ENCODE data around the gene TBC1D4.
"Not testable (repeated sequence)": the region's sequence is repeated elsewhere in the genome, so short reads cannot be mapped to it uniquely, and the experiment has no call there.

The TBC1D4 gene

GRCh38 chr13:75355609-75356008, 126.4 kb downstream of the TBC1D4 start:
- no peak for DNase-seq

DNA sequence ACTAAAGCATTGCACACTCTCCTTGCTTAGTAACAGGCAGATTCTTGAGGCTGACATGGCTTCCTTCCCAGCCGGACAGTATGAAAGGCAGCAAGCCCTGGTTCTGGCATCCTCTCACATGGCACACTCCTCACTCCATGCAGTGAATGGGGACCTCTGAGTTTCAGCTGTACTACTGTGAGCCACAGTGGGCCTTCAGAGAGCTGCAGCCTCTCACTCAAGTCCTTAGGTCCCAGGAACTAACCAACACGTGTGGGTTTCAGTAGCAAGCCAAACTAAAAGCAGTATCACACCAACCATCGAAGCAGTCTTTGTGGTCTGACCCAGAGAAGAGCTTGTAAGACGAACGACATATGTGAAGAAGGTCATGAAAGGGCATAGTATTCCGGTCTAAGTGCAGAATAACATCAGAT, 128.2 kb downstream of the TBC1D4 start:
- DNase-seq, result no peak

GRCh38 chr13:75352641-75353327, 129.2 kb downstream of the TBC1D4 start:
- no peak for DNase-seq

GRCh38 chr13:75351538-75351937, 130.4 kb downstream of the TBC1D4 start:
- DNase-seq, result not testable (repeated sequence)

GRCh38 chr13:75347925-75348324, 134.0 kb downstream of the TBC1D4 start:
- no peak for DNase-seq

DNA sequence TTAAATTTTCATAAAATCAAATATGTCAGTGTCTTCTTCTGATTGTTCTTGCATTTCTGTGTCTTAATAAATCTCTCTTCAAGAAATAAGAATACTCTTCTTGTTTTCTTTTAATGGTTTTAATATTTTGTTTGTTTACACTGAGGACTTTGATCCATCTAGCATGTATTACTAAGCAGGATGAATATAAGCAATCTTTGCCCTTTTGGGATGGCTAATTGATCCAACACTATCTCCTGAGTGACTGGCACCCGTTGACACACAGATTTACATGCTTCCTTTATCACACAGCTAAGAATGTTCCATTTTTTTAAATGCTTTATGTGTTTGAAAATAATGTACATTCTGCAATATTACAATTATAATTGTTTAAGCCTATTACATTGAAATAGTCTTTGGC, 134.5 kb downstream of the TBC1D4 start:
- no peak for DNase-seq

GRCh38 chr13:75345193-75345592, 136.8 kb downstream of the TBC1D4 start:
- DNase-seq, result no peak

GRCh38 chr13:75341028-75341427, 140.9 kb downstream of the TBC1D4 start:
- no peak for DNase-seq

GRCh38 chr13:75339635-75340374, 142.2 kb downstream of the TBC1D4 start:
- DNase-seq, result no peak

DNA sequence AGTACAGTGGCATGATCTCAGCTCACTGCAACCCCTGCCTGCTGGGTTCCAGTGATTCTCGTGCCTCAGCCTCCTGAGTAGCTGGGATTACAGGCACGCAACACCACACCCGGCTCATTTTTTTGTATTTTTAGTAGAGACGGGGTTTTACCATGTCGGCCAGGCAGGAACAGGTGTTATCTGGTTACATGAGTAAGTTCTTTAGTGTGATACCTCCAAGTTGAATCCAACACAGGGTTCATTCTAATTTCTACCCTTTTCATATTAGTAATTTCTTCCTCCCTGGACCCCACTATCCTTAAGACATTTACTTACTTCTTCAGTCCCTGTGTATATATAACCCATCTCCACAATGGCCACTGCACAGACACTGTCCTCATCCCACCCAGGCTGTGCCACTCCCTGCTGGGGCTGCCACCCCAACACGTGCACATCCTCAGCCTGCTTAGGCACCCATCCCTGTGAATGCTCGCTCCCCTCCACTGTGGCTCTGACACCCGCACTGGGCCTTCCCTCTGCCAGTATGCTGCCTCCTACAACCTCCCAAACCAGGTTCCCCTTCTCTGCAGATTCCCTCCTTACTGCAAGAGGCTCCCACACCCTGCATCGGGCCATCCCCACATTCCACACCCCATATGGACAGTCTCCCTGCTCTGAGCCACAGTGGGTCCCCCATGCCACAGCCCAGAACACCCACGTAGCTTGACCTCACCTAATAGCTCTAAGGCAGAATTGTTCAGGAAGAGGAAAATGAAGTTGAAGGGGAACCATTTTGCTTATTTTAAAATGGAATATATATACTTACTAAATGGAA, 147.1 kb downstream of the TBC1D4 start:
- no peak for DNase-seq

DNA sequence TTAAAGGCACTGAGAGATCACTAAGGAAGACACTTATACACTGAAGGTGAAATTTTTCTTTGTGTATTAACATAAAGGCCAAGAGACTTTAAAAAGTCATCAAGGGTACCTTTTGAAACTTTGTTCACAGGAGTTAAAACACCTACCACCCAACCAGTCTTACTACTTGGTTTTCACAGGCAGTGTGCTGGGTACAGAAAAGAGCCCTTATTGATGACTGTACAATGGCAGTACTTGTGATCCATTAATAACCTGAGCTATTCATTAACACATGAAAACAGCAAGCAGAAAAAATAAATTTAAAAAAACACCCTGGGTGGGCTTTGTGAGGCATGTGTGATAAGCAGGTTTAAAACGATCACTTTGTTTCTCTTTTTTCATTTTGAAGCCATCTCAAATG, 148.9 kb downstream of the TBC1D4 start:
- DNase-seq, result no peak

DNA sequence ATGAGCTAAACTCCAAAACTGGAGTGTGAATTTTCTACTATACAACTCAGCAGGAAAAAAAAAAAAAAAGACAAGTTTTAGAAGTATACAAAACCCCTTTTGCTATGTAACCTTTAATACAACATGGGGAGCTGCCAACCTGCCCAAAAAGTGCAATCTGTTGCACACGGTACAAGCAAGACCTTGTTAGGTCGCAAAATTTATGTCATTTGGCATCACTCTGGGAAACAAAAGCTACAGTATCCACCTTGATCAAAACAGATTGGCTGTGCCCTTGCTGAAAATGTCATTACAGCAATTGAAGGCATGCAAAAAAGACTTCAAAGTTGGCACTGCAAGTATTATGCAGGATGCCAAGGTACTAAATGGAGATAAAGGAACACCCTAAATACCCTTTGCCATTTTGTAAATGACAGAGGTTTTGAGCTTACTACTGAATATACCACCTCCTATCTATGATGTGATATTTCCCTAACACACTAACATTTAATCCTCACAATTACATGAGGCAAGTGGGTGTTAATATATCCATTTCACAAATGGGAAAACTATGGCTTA, 150.1 kb downstream of the TBC1D4 start:
- no peak for DNase-seq

DNA sequence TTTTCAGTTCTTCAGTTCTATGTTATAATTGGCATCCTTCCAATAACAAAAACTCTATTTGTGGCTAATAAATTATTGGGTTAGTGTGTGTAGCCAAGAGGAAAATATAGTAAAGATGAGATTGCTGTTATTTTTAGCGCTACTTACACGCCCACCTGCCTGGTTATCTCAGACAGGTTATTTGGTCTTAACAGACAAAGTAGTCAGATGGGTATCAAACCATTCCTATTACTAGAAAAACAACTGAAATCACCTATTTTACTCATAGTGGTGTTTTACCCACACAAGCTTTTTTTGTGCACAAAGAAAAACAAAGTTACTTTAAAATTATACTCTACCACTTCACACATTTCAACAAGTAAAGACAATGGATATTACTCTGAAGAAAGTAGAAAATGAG, 151.2 kb downstream of the TBC1D4 start:
- DNase-seq, result no peak

GRCh38 chr13:75329723-75330122, 152.2 kb downstream of the TBC1D4 start:
- DNase-seq, result no peak

GRCh38 chr13:75329097-75329496, 152.9 kb downstream of the TBC1D4 start:
- no peak for DNase-seq

DNA sequence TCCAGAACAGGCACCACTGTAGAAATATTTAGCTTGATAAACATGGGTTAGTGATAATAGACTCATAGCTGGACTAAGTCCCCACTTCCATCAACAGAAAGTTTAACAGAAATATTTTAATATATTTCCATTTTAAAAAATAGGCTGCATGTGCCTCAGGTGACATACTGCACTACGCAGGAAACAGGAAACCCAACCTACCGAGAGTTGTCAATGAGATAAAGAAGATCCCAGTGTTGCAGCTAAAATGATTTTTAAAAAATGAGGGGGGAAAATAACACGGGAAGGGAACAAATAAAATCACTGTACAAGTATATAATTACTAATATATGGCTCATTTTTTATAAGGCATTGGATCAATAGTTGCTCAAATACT, 154.8 kb downstream of the TBC1D4 start:
- no peak for DNase-seq

DNA sequence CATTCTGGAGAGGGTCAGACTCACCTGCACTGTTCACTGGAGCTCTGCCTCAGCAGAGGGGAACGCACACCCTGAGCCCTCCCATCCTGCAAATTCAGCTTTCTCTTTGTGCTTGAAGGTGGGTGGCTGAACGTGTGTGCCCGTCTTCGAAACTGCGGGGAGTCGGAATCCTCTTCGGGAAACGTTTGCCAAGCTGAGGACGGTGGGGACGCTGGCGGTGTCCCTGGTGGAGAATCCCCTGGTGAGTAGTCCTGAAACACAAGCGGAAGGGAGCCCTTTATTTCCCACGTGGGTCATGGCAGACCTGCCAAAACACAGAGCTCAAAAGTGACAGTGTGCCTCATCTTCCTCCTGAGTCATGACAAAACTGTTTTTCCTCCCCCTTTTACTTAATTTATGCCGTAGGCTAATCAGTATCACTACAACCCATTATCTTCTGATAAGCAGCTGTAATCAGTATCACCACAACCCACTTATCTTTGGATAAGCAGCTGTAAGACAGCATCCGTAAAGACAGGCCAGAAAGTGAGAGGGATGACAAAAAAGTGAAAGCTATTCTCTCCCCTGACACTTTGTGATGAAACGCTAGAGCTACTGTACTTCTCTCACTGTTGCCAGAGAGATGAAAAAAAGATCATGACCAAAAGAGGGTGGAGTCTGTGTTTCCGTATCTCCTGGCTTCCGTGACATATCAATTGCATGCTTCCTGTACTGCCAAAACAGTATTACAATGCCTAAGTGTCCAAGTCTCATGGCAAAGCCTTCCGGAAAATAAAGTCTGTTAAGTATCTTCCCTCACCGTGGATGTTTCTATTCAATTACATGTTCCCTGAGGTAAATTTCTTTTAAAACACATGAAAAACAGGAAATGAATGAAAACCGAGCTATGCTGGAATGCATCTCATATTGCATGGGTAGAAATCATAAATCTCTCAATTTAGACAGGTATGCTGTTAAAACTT, 155.5 kb downstream of the TBC1D4 start:
- DNase-seq, result no peak

- DNase-seq, result no peak
Measured at GRCh38 chr13:75325711-75326110, 156.3 kb downstream of the TBC1D4 start.

DNA sequence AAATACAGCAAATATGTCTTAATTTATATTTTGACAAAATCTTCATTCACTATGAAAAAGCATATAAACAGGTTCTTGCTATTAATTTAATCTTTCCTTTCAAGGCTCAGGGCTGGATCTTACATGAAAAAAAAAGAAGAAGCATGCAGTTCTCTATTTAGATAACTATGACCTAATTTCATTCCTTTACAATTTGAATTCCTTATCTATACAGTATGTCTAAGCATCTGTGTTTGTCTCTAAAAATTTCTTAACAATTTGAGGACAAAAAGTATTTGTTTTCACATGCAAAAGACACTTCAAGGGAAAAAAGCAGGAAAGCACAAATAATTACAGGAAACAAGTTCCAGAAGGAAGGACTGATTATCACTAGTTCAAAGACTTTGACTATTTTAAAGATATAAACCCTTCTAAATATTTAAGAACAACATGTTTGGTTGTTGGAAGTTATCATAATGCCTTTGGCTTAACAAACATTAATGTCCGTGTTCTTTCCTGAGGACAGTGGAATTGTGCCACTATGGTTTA, 157.5 kb downstream of the TBC1D4 start:
- DNase-seq, result no peak

GRCh38 chr13:75321084-75321483, 160.9 kb downstream of the TBC1D4 start:
- no peak for DNase-seq

DNA sequence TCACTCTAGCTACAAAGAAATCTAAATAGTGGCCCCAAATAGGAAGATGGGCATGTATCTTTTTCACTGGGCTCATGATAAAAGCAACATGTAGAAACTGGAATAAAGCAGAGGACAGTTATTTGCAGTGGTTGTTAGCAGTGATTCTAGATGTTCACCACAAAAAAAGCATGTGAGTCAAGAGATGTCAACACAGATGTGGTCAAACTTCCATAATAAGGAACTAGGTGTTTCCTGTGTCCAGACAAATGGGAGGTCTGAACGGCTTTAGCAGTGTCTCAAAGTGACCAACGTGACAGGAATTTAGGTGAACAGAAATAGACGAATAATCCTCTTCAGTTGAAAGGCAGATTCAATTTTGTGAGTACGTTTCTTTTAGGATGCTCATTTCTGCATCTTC, 162.7 kb downstream of the TBC1D4 start:
- DNase-seq, result no peak

All from cerebellar nuclear complex (tissue), 1 donor.